ENCODE results near the gene CSNK2A2. TPM values are rescaled to one million over a fixed set of nuclear protein-coding genes. Genes with fewer than 3 reads are reported as not detected.
A peak's percentile ranks its signal among the peaks of the same experiment; 100 is the strongest.

CSNK2A2 gene
- total and polyA plus RNA-seq, 2 experiments from 2014 or later = 44.7 to 102 TPM

DNA sequence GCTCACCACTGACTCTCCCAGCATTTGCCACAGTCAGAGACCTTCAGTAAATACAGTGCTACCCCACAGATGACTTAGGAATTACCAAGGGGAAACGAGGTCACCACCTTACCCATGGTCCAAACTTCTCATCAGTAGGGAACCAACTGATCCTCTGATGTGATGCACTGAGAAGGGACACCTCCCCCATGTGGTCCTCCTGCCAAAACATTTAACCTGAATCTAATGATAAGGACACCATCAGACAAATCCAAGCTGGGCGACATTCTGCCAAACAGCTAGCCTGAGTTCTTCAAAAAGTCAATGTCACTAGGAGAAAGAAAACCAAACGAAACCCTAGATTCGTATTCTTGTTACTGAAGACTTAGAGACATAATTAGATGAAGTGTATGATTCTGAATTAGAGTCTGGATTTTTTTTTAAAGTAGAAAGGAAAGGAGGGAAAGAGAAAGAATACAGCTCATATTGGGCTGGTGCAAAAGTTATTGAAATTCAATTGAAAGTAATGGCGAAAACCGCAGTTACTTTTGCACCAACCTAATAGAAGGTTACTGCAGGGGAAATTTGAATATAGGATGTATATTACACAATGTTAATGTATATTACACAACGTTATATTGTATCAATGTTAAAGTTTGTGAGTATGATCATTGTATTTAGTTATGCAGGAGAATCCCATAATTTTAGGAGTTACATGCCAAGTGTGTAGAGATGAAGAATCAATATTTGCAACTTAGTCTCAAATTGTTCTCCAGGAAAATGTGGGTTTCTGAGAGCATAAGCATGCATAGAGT is 2.3 kb upstream of the CSNK2A2 start:
- DNase-seq (ENCODE audit: low spot score) (no peak), ATAC-seq (no peak)
- TF ChIP-seq POLR2AphosphoS5 (IDR thresholded peaks at IDR 0.05; ENCODE audit: low read depth) (no peak), CTCF (conservative IDR thresholded peaks at IDR 0.05; ENCODE audit: low read depth in 2 of 2) (no peak), EZH2phosphoT487 (IDR thresholded peaks at IDR 0.05; ENCODE audit: unreplicated experiment) (no peak), EZH2 (IDR thresholded peaks at IDR 0.05; ENCODE audit: low read depth, unreplicated experiment) (no peak), JUNB (IDR thresholded peaks at IDR 0.05; ENCODE audit: unreplicated experiment) (no peak), STAT1 (IDR thresholded peaks at IDR 0.05; ENCODE audit: unreplicated experiment) (no peak), NANOG (IDR thresholded peaks at IDR 0.05; ENCODE audit: borderline replicate concordance) (no peak)
- TF ChIP-seq, protein P1, sequence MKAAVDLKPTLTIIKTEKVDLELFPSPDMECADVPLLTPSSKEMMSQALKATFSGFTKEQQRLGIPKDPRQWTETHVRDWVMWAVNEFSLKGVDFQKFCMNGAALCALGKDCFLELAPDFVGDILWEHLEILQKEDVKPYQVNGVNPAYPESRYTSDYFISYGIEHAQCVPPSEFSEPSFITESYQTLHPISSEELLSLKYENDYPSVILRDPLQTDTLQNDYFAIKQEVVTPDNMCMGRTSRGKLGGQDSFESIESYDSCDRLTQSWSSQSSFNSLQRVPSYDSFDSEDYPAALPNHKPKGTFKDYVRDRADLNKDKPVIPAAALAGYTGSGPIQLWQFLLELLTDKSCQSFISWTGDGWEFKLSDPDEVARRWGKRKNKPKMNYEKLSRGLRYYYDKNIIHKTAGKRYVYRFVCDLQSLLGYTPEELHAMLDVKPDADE (IDR thresholded peaks at IDR 0.05) = no peak
- Histone ChIP-seq H2AFZ (no peak overlapping the region), H3K4me3 (no peak overlapping the region), H3K27me3 (ENCODE audit: insufficient read depth) (no peaks in the 10 kb centered on the region), H3K4me1 (ENCODE audit: insufficient read depth) (peaks cover 23% of the 10 kb centered on the region), H3K27ac (ENCODE audit: low read depth) (no peak overlapping the region), H4K20me1 (replicated peaks; ENCODE audit: insufficient read depth) (peaks cover 12% of the 10 kb centered on the region), H3K4me2 (no peak overlapping the region), H3K36me3 (ENCODE audit: insufficient read depth) (no peaks in the 10 kb centered on the region), H3K79me2 (replicated peaks; ENCODE audit: insufficient read depth) (peaks cover 22% of the 10 kb centered on the region), H3K9me2 (ENCODE audit: insufficient read depth) (no peaks in the 10 kb centered on the region), H3F3A (replicated peaks; ENCODE audit: low read depth) (no peaks in the 10 kb centered on the region)
- Mint-ChIP-seq H3K27me3 (ENCODE audit: insufficient read depth, low read depth, poor library complexity) (peaks cover 18% of the 10 kb centered on the region), H3K9me3 (no peaks in the 10 kb centered on the region), H3K27ac (no peak overlapping the region), H3K36me3 (ENCODE audit: low read depth) (peaks cover 18% of the 10 kb centered on the region), H3K4me3 (no peak overlapping the region), H3K4me1 (peaks cover 24% of the 10 kb centered on the region)

DNA sequence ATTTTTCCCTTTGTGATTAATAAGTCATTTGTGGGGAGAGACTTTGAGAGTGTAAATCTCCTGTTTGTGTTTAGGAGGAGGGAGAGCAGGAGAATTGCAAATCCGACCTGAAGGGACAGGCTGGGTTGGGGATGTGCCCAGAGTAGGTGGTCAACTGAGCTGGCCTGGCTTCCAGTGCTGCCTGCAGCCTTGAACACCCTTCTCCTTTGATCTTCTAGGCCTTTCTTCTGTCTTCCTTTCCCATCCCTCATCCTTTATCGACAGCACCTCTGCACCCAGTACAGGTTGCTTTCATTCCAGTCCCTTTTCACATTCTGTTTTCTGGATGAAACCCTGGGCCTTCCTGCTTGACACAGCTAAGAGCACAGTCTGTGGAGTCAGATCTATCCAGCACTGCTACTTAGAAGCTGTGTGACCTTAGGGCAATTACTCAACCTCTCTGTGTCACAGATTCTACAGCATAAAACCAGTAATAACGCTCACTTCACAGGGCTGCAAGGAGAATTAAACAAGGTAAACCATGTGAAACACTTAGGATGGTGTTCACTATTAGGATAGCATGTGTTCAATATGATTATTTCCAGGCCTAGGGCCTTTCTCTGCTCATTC is 1.0 kb upstream of the CSNK2A2 start:
- DNase-seq (ENCODE audit: low spot score) (peak; percentile 17), ATAC-seq (no peak)
- Histone ChIP-seq H3K4me3 (peak overlapping the region; percentile 79), H3K27ac (ENCODE audit: low read depth) (no peak overlapping the region), H3K27me3 (ENCODE audit: insufficient read depth) (no peaks in the 10 kb centered on the region), H2AFZ (peak overlapping the region; percentile 89), H3F3A (replicated peaks; ENCODE audit: low read depth) (no peaks in the 10 kb centered on the region), H3K79me2 (replicated peaks; ENCODE audit: insufficient read depth) (peaks cover 35% of the 10 kb centered on the region), H4K20me1 (replicated peaks; ENCODE audit: insufficient read depth) (peaks cover 12% of the 10 kb centered on the region), H3K4me2 (peak overlapping the region; percentile 90), H3K4me1 (ENCODE audit: insufficient read depth) (peaks cover 19% of the 10 kb centered on the region), H3K36me3 (ENCODE audit: insufficient read depth) (peaks cover 9% of the 10 kb centered on the region), H3K9me2 (ENCODE audit: insufficient read depth) (no peaks in the 10 kb centered on the region)
- H3K4me3 Mint-ChIP-seq = peak overlapping the region; percentile 81
- H3K4me1 Mint-ChIP-seq = peaks cover 20% of the 10 kb centered on the region
- H3K9me3 Mint-ChIP-seq = no peaks in the 10 kb centered on the region
- peaks cover 29% of the 10 kb centered on the region for H3K36me3 Mint-ChIP-seq (ENCODE audit: low read depth)
- no peak overlapping the region for H3K27ac Mint-ChIP-seq
- H3K27me3 Mint-ChIP-seq (ENCODE audit: insufficient read depth, low read depth, poor library complexity) = peaks cover 15% of the 10 kb centered on the region
- TF ChIP-seq ZNF462 (CRISPR knock-in tag; IDR thresholded peaks at IDR 0.05) (no peak), ZNF331 (CRISPR knock-in tag; IDR thresholded peaks at IDR 0.05; ENCODE audit: low read depth) (no peak), POLR2AphosphoS5 (IDR thresholded peaks at IDR 0.05; ENCODE audit: low read depth) (no peak), STAT1 (IDR thresholded peaks at IDR 0.05; ENCODE audit: unreplicated experiment) (no peak)
- TF ChIP-seq, protein P1 (IDR thresholded peaks at IDR 0.05) = no peak
